Glutamatergic neuron (in vitro differentiated cells): ENCODE data around the gene CYTH1. TPM values are rescaled to one million over a fixed set of nuclear protein-coding genes. Genes with fewer than 3 reads are reported as not detected.

Source experiments
- DNase-seq: peaks from one replicate; pipeline ENCODE4 v3.0.0; 2022
- H3K27ac Mint-ChIP-seq: one replicate; pipeline ENCODE4 v1.8.0; 2020; ENCODE audit warnings: mild to moderate bottlenecking, mixed read lengths, inconsistent platforms; ENCODE audit not compliant: unreplicated experiment
- H3K27me3 Mint-ChIP-seq: one replicate; pipeline ENCODE4 v1.8.0; 2020; ENCODE audit warnings: mild to moderate bottlenecking, moderate library complexity, mixed read lengths, inconsistent platforms; ENCODE audit not compliant: unreplicated experiment
- H3K36me3 Mint-ChIP-seq: one replicate; pipeline ENCODE4 v1.8.0; 2020; ENCODE audit warnings: mild to moderate bottlenecking, mixed read lengths, inconsistent platforms; ENCODE audit not compliant: unreplicated experiment
- H3K4me1 Mint-ChIP-seq: one replicate; pipeline ENCODE4 v1.8.0; 2020; ENCODE audit warnings: mild to moderate bottlenecking, low read depth, mixed read lengths, inconsistent platforms; ENCODE audit not compliant: unreplicated experiment
- H3K4me3 Mint-ChIP-seq: one replicate; pipeline ENCODE4 v1.8.0; 2020; ENCODE audit warnings: mild to moderate bottlenecking, mixed read lengths, inconsistent platforms; ENCODE audit not compliant: unreplicated experiment
- H3K9me3 Mint-ChIP-seq: one replicate; pipeline ENCODE4 v1.8.0; 2020; ENCODE audit warnings: mild to moderate bottlenecking, moderate library complexity, mixed read lengths, inconsistent platforms; ENCODE audit not compliant: unreplicated experiment
- CTCF ChIP-seq: fragments of 200-600 bp; sonication (generic); IDR thresholded peaks from one replicate; pipeline ENCODE4 v1.5.0; 2021; ENCODE audit not compliant: partially characterized antibody, unreplicated experiment
- total RNA-seq: library from RNA; stranded (reverse); fragmentation: NEBNext Ultra II Directional; extraction: Animal tissue kit (Norgen Biotek cat#: 25700); gene quantifications from one replicate; pipeline ENCODE4 v1.2.1, GENCODE V29; 2021; ENCODE audit not compliant: unreplicated experiment

CYTH1 gene
- total RNA-seq, 1 donor from 2014 or later = 57.2 TPM

DNA sequence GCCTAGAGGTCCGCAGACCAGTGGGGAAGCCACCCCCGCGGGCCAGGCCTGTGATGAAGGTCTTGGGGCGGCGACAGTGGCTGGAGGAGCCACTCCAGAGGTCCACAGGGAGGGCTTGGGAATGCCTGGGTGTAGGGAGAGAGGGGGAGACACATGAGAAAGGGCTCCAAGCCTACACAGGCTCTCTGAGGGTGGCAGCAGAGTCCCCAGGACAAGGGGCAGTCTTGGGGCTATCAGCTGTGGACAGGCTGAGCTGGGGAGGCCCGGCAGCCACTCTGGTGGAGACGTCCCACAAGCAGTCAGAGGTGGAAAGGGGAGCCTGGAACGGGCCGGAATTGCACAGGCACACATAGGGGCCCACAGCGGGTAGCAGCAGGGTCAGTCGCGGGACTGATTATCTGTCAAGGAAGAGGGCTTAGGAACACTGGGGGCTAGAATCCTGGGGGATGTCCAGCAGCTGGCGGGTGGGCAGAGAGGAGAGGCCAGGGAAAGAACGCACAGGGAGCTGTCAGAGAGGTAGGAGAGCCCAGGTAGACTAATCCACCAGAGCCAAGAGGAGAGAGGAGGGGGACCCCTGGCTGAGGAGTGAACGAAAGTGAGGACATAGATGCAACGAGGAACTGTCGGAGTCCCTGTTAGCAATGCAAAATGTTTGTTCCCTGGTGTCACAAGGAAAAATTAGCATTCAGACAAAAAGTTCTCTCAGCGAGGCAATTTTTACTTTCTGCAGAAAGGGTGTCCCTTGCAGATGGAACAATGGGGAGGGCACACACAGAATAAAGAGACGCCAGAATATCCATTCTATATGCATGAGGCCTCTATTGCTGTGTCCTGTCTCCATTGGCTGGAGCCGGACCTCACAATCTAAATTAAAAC is 111.0 kb downstream of the CYTH1 start:
- TF ChIP-seq CTCF = no peak
- H3K36me3 Mint-ChIP-seq = peaks cover 11% of the 10 kb centered on the region
- DNase-seq = no peak
- H3K4me3 Mint-ChIP-seq = no peak overlapping the region
- H3K27me3 Mint-ChIP-seq = peaks cover 4% of the 10 kb centered on the region
- H3K4me1 Mint-ChIP-seq = no peaks in the 10 kb centered on the region
- peaks cover 6% of the 10 kb centered on the region for H3K9me3 Mint-ChIP-seq
- H3K27ac Mint-ChIP-seq = no peak overlapping the region

DNA sequence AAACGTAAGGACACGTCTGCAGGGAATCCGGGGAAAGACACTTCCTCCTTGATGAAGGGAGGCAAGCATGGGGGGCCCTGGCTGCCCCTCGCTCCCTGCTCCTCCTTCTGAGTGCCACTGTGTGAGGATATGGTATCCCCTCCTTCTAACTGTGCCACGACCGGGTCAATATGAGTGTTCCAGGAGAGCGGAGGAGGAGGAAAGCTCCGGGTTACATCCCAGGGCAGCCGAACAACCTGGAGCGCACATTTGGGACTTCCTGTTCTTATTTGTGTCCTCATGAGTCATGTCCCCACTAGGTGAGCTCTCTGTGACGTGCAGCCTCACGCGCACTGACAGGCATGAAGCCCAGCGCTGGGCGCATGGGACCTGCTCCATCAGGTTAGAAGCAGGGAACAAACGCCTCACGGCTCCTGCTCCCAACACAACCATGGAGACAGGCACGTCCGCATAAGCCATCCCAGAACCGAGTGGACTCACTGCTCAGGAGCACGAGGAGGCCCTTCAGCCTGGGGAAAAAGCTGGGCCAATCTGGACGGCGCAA is 112.0 kb downstream of the CYTH1 start:
- H3K36me3 Mint-ChIP-seq = peaks cover 11% of the 10 kb centered on the region
- H3K4me1 Mint-ChIP-seq = no peaks in the 10 kb centered on the region
- no peak overlapping the region for H3K27ac Mint-ChIP-seq

GRCh38 chr17:78669256-78669974 is 112.7 kb downstream of the CYTH1 start:
- TF ChIP-seq CTCF = no peak
- Mint-ChIP-seq H3K36me3 (peaks cover 11% of the 10 kb centered on the region), H3K4me3 (no peak overlapping the region), H3K27ac (no peak overlapping the region), H3K27me3 (peaks cover 8% of the 10 kb centered on the region), H3K9me3 (peaks cover 4% of the 10 kb centered on the region), H3K4me1 (no peaks in the 10 kb centered on the region)
- DNase-seq = no peak

More for the DNA sequence above, 112.0 kb downstream of the CYTH1 start:
- DNase-seq = no peak
- Mint-ChIP-seq H3K4me3 (no peak overlapping the region), H3K27me3 (peaks cover 8% of the 10 kb centered on the region), H3K9me3 (peaks cover 4% of the 10 kb centered on the region)
- TF ChIP-seq CTCF = no peak

DNA sequence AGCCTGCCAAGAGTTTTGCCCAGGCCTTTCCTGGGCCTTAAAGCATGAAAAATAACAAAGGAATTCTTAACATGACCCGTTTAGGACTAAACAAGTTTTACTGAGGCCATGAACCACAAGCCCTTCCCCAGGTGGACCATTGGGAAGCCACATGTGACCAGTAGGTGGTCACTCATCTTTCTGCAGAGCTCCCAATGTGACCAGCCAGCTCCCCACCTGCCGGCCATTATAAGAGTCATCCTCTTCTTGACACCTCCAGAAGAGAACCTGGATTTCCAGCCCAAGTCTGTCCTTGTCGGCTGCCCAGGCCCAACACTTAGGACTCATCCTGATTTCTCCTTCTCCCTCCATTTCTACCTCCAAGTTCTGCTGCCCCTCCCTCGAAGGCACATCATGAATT is 113.2 kb downstream of the CYTH1 start:
- peaks cover 11% of the 10 kb centered on the region for H3K36me3 Mint-ChIP-seq
- no peak for TF ChIP-seq CTCF
- H3K4me1 Mint-ChIP-seq = no peaks in the 10 kb centered on the region
- H3K4me3 Mint-ChIP-seq = no peak overlapping the region
- DNase-seq = no peak
- H3K9me3 Mint-ChIP-seq = peaks cover 4% of the 10 kb centered on the region
- H3K27me3 Mint-ChIP-seq = peaks cover 8% of the 10 kb centered on the region
- H3K27ac Mint-ChIP-seq = no peak overlapping the region
